H1 (cell line): ENCODE measurements around the gene LAP3. TPM values are rescaled to one million over a fixed set of nuclear protein-coding genes. Genes with fewer than 3 reads are reported as not detected.

Source experiments
- polyA plus RNA-seq, 7 experiments: library from polyadenylated mRNA; depleted of rRNA in 3 of 7; stranded (reverse) in 5 of 7; unstranded in 2 of 7; fragments of >200 nt in 5 of 7; fragments of 200-250 nt in 2 of 7; gene quantifications; 1 replicate in 5 of 7; 2 replicates in 1 of 7; 4 replicates in 1 of 7; pipeline versions ENCODE4 v1.2.1 to v1.2.3, GENCODE V29; 2011 to 2013; ENCODE audit warnings: missing spikeins in 2 of 7, mixed read lengths in 2 of 7
- total RNA-seq: library from RNA; stranded (reverse); fragmentation: NEBNext Ultra II Directional; extraction: Animal tissue kit (Norgen Biotek cat#: 25700); gene quantifications from 2 replicates; pipeline ENCODE4 v1.2.1, GENCODE V29; 2021
- TF ChIP-seq, protein P1 (sequence below): IDR thresholded peaks from 2 replicates; pipeline ENCODE4 v1.6.1; 2011; ENCODE audit warnings: low read depth, mild to moderate bottlenecking, low read length; ENCODE audit not compliant: insufficient read depth

Gene LAP3
- total and polyA plus RNA-seq, 2 of the 8 experiments (the other 6 are each of a cell fraction or from before 2014, with no cell fraction given) = 28.3 to 50.9 TPM

DNA sequence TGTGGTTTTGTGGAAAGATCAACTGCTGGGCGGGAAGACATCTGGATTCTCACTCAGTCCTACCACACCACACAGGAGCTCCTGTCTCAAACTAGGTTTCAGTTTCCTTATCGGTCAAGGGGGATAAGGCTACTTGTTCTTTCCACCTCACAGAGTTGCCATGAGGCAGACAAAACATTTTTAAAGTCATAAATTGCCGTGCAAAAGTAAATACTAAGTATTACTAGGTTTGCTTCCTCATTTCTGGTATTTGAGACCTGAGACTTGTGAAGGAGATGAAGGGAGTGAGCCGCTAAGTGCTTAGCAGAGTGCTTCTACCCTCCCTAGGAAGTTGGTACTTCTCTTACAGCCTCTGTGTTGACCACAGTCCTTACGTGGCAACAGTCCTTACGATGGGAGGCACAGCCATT lies 1.5 kb downstream of the LAP3 start (continued):
- TF ChIP-seq, protein P1, sequence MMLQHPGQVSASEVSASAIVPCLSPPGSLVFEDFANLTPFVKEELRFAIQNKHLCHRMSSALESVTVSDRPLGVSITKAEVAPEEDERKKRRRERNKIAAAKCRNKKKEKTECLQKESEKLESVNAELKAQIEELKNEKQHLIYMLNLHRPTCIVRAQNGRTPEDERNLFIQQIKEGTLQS = no peak
